Uterus (tissue), 4 donors: ENCODE measurements around the gene PEX3. TPM values are rescaled to one million over a fixed set of nuclear protein-coding genes. Genes with fewer than 3 reads are reported as not detected.

Source experiments
- DNase-seq, 2 donors: peaks; one replicate each; pipeline ENCODE4 v3.0.0-alpha.2; 2019 to 2020
- H3K27ac ChIP-seq, 2 donors: fragments of 200-600 bp; sonication (generic); 1 replicate in 1 of 2; 2 replicates in 1 of 2; pipeline ENCODE4 v1.5.1; 2016 to 2018
- H3K27me3 ChIP-seq, 2 donors: fragments of 200-600 bp; sonication (generic); one replicate each; pipeline ENCODE4 v1.5.1; 2018 to 2019; ENCODE audit warnings: control low read depth in 1 of 2
- H3K36me3 ChIP-seq, 2 donors: fragments of 200-600 bp; sonication (generic); one replicate each; pipeline ENCODE4 v1.5.1; 2019; ENCODE audit warnings: control low read depth in 1 of 2
- H3K4me1 ChIP-seq, 2 donors: fragments of 200-600 bp; sonication (generic); one replicate each; pipeline ENCODE4 v1.5.1; 2018 to 2019; ENCODE audit warnings: control low read depth in 1 of 2
- H3K4me3 ChIP-seq, 2 donors: fragments of 200-600 bp; sonication (generic); 1 replicate in 1 of 2; 2 replicates in 1 of 2; pipeline ENCODE4 v1.5.1; 2018 to 2019; ENCODE audit warnings: mild to moderate bottlenecking in 1 of 2
- H3K9me3 ChIP-seq, 2 donors: fragments of 200-600 bp; sonication (generic); one replicate each; pipeline ENCODE4 v1.5.1; 2019; ENCODE audit warnings: control low read depth in 1 of 2
- POLR2A ChIP-seq, 2 donors: fragments of 450-650 bp; IDR thresholded peaks; one replicate each; pipeline ENCODE4 v1.6.1; 2016; ENCODE audit warnings: antibody characterized with exemption in 2 of 2, mild to moderate bottlenecking in 1 of 2, moderate library complexity in 1 of 2
- intact Hi-C: fragments of 100-400 bp; cut with DNase I; formaldehyde crosslinking; loops from one replicate; pipeline ENCODE4 v1.15.1; 2023; ENCODE audit warnings: low total_unique reads
- total RNA-seq, 4 donors: library from RNA; depleted of rRNA in 3 of 4; stranded (reverse); fragments of >200 nt in 3 of 4; gene quantifications; one replicate each; pipeline versions ENCODE4 v1.1.0 to v1.2.4, GENCODE V29; 2014 to 2023
- TF ChIP-seq, protein P1 (sequence below), 4 experiments: fragments of 200-600 bp in 2 of 4; fragments of 450-650 bp in 2 of 4; sonication (generic) in 2 of 4; IDR thresholded peaks; one replicate each; pipeline ENCODE4 v1.5.1; 2016 to 2019; ENCODE audit warnings: antibody characterized with exemption in 4 of 4, mild to moderate bottlenecking in 2 of 4, moderate library complexity in 1 of 4
- donor health status: DM: yes; HTN: yes; CAD: no.

The PEX3 gene, protein sequence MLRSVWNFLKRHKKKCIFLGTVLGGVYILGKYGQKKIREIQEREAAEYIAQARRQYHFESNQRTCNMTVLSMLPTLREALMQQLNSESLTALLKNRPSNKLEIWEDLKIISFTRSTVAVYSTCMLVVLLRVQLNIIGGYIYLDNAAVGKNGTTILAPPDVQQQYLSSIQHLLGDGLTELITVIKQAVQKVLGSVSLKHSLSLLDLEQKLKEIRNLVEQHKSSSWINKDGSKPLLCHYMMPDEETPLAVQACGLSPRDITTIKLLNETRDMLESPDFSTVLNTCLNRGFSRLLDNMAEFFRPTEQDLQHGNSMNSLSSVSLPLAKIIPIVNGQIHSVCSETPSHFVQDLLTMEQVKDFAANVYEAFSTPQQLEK
- 10 to 100 TPM in 3 of 4 donors, 1 to 10 TPM in 1; 4.1 to 29.7 (median 19.7) TPM for total RNA-seq

DNA sequence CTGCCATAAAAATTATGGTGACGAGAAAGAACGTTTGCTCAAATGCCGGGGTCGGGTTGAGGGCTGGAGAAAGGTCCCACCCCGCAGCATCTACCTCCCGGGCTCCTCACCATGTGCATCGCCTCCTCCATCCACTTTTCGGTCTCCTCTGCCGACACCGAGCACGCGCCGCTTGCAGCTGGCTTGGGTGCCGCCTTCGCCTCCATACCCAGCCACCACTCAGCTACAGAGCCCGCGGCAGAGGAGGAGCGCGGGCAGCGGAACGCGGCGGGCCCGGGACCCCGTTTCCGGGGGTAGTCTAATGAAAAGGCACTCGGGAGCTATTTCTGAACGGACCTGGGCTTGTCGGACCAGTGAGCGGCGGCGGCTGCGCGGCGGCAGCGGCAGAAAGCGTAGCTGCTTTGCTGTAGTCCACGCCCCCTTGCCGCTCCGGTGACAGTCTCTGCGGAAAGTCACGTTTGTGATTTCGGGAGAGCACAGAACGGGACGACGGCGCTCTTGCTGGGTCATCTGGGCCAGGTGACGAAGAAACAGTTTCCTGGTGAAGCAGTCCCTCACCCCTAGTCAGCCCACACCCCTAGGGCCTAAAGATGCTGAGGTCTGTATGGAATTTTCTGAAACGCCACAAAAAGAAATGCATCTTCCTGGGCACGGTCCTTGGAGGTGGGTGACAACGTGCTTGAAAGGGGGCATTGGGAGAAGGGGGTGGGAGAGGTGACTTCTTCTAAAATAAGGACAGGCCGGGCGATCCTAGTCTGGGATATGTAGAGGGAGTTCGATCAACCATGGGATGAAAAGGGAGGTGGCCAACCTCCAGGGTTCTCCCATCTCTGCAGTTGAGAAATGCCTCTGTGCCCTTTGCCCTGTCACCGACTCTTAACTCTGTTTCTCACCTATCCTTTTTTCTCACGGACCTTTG is at the start of gene PEX3, which contains the start of gene ADAT2:
Gene PEX3 (plus strand): TSS at position 353 of the 919 bp plus-strand sequence. CDS start 238 bp downstream, at position 591.
Gene ADAT2 (minus strand): TSS at position 243 of the 919 bp plus-strand sequence. CDS start 37 bp downstream, at position 206.
- intact Hi-C loops, result no loop called here
- DNase-seq, result peak; percentile 85 to 86
- TF ChIP-seq, protein P1, sequence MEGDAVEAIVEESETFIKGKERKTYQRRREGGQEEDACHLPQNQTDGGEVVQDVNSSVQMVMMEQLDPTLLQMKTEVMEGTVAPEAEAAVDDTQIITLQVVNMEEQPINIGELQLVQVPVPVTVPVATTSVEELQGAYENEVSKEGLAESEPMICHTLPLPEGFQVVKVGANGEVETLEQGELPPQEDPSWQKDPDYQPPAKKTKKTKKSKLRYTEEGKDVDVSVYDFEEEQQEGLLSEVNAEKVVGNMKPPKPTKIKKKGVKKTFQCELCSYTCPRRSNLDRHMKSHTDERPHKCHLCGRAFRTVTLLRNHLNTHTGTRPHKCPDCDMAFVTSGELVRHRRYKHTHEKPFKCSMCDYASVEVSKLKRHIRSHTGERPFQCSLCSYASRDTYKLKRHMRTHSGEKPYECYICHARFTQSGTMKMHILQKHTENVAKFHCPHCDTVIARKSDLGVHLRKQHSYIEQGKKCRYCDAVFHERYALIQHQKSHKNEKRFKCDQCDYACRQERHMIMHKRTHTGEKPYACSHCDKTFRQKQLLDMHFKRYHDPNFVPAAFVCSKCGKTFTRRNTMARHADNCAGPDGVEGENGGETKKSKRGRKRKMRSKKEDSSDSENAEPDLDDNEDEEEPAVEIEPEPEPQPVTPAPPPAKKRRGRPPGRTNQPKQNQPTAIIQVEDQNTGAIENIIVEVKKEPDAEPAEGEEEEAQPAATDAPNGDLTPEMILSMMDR (IDR thresholded peaks at IDR 0.05), result peak in 2 of 4 experiments; percentile 12
- TF ChIP-seq POLR2A (IDR thresholded peaks at IDR 0.05), result peak; percentile 43 to 51
- Histone ChIP-seq H3K27me3 (no peaks in the 10 kb centered on the region), H3K4me3 (peak within 1 kb of the TSS; percentile 59 to 61), H3K36me3 (no peaks in the 10 kb centered on the region), H3K9me3 (no peaks in the 10 kb centered on the region), H3K27ac (peak within 1 kb of the TSS; percentile 74), H3K4me1 (no peaks in the 10 kb centered on the region)

DNA sequence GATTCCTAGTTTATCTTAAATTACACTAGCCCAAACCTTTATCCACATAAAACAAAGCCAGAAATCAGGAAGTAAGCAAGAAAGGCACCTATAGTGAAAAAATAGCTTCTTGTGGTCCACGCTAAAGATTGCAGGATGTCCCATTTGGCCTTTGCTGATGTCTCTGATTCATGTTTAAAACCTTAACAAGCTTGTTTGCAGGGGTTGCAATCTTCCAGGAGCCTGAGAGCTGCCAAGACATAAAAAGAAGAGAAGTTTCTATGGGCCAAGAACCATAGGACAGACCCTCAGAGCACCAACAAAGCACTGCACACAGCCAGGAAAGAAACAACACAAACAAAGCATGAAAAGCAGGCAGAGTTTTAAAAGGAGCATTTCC is 49.5 kb upstream of the PEX3 start:
- intact Hi-C loops, result no loop called here
- Histone ChIP-seq H3K4me1 (no peaks in the 10 kb centered on the region), H3K27me3 (no peaks in the 10 kb centered on the region), H3K27ac (no peak overlapping the region), H3K9me3 (no peaks in the 10 kb centered on the region), H3K4me3 (no peak overlapping the region), H3K36me3 (no peaks in the 10 kb centered on the region)
- DNase-seq, result no peak
- TF ChIP-seq POLR2A (IDR thresholded peaks at IDR 0.05), result no peak

DNA sequence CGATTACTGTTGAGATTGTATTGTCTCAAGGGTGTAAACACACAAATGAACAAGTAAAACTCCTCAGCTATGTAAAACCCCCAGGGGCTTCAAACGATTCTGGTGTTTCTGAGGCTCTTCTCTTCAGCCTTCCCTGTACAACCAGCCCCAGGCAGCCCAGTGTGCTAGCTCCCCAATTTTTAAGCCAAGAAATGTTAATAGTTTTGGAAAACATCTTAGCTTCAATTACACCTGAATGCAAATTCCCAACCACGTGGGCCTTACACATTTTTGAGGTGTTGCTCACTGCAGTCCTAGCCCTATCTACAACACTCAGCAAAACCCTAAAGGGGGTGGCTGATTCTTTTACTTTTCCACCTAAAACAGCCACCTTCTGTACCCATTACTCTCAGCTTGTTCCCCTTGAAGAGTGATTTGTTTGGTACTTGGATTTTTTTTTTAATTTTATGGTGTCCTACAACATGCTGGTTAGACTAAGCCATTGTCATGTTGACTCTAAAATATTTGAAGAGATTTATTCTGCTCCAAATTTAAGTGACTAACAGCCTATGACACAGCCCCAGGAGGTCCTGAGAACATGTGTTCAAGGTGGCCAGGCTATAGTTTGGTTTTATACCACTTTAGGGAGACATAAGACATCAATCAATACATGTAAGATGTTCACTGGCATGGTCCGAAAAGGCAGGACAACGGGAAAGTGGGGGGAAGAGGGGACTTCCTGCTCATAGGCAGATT is 48.8 kb upstream of the PEX3 start:
- Histone ChIP-seq H3K9me3 (no peaks in the 10 kb centered on the region), H3K4me1 (no peaks in the 10 kb centered on the region), H3K4me3 (no peak overlapping the region), H3K36me3 (no peaks in the 10 kb centered on the region), H3K27me3 (no peaks in the 10 kb centered on the region), H3K27ac (no peak overlapping the region)
- no peak for DNase-seq
- intact Hi-C loops, result no loop called here
- TF ChIP-seq, protein P1 (IDR thresholded peaks at IDR 0.05), result no peak
- TF ChIP-seq POLR2A (IDR thresholded peaks at IDR 0.05), result no peak

DNA sequence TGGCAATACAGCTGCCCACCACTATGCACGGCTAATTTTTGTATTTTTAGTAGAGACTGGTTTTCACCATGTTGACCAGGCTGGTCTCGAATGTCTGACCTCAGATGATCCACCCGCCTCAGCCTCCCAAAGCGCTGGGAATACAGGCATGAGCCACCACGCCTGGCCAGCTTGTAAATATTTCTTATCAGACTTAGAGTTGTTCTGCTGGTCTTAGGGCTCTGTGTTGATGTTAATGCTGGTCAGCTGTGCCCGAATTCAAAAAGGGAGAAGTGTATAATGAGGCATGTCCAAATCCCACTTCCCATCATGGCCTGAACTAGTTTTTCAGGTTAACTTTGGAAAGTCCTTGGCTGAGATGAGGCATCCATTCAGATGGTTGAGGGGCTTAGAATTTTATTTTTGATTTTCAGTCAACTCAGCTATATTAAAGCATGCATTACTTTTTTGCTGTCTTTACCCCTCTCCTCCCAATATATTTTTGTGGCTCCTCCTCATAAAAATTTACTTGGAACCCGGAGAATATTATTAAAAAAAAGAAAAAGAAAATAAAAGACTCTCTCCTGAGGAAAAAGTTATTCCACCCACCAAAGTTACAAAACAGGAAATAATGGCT is 47.8 kb upstream of the PEX3 start:
- no peaks in the 10 kb centered on the region for H3K27me3 ChIP-seq
- TF ChIP-seq POLR2A (IDR thresholded peaks at IDR 0.05), result no peak
- TF ChIP-seq, protein P1 (IDR thresholded peaks at IDR 0.05), result no peak
- H3K27ac ChIP-seq, result no peak overlapping the region
- H3K9me3 ChIP-seq, result no peaks in the 10 kb centered on the region
- no peak for DNase-seq
- intact Hi-C loops, result no loop called here
- no peak overlapping the region for H3K4me3 ChIP-seq
- no peaks in the 10 kb centered on the region for H3K4me1 ChIP-seq
- no peaks in the 10 kb centered on the region for H3K36me3 ChIP-seq
